Hematopoietic multipotent progenitor cell treated with erythropoietin and hydrocortisone succinate and interleukin-3 and kit ligand, for 15 days (in vitro differentiated cells): ENCODE measurements around the gene TRIM47.
A peak's percentile ranks its signal among the peaks of the same experiment; 100 is the strongest.

Source experiments
- DNase-seq: peaks from one replicate; pipeline ENCODE4 v3.0.0-alpha.2; 2015; ENCODE audit warnings: low spot score

TRIM47 gene

DNA sequence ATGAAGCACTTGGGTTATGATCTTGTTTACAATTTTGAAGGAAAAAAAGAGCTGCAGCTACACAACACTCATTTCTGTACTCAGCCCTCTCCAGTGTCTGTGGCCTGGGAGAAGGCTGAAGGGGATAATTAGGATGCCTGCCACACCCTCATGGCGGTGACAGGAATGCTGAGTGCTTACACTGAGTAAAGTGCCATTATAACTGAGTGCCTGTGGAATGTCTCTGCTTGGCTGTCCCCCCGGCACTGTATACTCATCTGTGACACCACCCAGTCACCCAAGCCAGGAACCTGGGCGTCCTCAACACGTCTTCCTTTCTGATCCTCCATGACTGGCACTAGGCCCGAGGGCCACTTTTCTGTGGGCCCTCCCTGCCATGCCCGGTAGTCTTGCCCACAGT lies 29.8 kb upstream of the TRIM47 start:
- no peak for DNase-seq

GRCh38 chr17:75906143-75906884 lies 27.9 kb upstream of the TRIM47 start:
- no peak for DNase-seq

DNA sequence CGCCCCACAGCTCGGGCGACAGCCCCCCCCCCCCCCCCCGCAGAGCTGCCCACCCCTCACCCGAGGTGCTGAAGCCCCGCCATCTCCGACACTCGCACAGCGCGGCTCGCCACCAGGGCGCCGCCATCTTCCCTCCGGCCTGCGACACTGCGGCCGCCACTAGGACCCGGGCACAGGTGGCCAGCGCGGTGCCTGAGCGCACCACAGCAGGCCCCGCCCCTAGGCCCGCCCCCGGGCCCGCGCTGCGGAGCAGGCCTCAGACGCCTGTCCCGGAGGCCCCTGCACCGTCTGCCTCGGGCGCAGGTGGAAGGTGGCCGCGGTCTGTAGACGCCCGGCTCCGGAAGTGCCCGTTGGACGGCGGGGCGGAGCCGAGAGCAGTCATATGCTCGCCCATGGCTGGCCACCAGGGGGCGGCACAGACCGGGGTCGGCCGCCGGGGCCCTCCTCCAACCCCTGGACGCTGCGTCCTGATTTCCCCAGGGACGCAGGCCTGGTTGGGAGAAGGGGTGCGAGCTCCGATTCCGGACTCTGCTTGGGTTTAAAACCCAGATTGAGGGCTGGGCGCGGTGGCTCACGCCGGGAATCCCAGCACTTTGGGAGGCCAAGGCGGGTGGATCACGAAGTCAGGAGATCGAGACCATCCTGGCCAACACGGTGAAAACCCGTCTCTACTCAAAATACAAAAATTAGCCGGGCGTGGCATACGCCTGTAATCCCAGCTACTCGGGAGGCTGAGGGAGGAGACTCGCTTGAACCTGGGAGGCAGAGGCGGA lies 26.6 kb upstream of the TRIM47 start, which contains the start of gene MRPL38:
Gene MRPL38 (minus strand): TSS at position 136 of the 773 bp plus-strand sequence. CDS start 9 bp downstream, at position 127.
- DNase-seq: peak; percentile 89

DNA sequence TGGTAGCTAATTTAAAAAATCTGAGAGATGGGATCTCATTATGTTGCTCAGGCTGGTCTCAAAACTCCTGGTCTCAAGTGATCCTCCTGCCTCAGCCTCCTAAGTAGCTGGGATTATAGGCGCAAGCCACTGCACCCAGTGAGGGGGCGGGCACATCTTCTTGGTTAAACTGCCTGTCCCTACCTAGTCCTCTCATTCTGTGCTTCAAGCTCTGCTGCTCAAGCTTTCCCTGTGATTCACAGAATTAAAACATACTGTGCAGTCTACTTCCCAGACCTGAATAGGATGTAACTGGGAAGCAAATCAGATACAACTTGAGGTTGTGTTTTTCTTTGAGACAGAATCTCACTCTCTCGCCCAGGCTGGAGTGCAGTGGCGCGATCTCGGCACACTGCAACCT lies 24.0 kb upstream of the TRIM47 start:
- no peak for DNase-seq

GRCh38 chr17:75901727-75902126 lies 23.3 kb upstream of the TRIM47 start:
- no peak for DNase-seq

DNA sequence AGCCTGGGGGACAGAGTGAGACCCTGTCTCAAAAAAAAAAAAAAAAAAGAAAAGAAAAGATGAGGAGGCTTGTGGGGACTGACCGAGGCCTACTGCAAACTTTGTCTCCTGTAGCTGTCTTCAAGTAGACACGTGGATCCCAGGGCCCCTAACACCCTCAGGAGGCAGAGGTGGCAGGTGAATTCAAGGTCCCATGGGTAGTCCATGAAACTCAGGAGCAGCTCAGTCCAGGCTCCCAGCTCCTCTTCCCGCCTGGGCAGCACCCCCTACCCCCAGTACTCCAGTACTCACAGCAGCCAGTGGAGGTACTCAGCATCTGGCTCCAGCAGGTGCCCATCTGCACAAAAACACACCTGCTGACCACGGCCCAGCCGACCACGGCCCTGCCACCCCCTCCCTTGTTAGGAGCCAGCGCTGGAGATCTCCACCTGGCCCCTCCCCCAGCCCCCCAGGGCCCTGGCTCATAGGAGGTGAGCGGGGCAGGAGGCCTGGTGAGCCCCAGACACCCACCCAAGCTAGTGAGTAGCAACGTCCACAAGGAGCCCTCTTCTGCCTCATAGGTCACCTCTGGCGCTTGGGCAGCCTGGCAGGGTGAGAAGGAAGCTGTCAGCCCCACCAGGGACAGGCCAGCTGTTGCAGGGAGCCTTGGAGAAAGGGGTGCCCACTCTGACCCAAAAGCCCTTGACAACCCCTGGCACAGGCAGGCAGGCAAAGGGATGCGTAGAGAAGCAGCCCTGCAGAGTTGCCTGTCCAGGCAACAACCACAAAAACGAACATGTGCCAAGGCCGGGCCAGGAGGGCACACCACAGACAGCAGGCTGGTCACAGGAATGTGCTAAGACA lies 22.5 kb upstream of the TRIM47 start:
- no peak for DNase-seq

DNA sequence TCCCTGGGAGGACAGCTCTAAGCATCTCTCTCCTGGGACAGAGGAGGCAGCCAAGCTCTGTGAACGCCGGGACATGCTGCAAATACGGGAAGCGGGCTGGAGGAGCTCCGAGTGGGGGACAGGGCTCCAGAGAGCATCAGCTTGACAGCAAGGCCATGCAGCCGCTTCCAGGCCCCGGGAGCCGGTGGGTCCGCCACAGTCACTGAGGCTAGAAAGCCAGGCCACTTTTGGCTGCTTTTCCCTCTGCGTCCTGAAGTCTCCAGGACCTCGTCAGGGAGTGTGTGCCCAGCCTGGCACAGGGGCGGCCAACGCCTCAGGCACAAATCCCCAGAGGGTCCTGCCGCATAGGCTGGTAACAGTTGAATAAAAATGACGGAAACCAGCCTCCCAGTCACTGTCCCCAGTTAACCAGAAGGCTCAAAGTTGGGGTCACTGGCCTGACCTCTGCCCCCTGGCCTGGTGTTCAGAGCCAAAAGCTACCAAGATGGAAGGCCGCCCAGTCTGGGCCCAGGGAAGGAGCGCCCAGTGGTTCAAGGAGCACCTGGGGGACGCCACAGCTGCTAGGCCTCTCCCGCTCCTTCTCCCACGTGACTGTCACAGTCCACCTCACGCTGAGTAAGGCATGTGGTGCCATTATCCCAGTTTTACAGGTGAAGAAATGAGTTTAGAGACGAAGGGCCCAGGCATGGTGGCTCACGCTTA lies 21.5 kb upstream of the TRIM47 start:
- DNase-seq: no peak

DNA sequence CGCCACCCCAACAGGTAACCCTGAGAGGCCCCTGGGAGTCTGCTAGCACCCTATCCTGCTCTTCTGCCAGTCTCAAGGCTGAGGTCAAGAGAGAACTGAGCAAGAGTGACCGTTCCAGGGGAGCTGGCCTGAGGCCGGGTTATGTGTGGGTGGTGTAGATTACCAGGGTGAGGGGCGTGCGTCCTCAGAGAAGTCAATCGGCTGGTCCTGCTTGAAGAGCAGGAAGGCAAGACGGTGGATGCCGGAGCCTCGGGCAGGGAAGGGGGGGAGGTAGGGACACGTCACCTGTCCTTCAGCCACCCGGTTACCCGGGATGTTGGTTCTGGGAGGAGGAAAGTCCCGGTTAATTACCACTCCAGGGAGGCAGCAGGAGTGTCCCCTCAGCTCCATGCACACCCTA lies 21.0 kb upstream of the TRIM47 start:
- no peak for DNase-seq

GRCh38 chr17:75898791-75899190 lies 20.4 kb upstream of the TRIM47 start:
- DNase-seq: no peak

DNA sequence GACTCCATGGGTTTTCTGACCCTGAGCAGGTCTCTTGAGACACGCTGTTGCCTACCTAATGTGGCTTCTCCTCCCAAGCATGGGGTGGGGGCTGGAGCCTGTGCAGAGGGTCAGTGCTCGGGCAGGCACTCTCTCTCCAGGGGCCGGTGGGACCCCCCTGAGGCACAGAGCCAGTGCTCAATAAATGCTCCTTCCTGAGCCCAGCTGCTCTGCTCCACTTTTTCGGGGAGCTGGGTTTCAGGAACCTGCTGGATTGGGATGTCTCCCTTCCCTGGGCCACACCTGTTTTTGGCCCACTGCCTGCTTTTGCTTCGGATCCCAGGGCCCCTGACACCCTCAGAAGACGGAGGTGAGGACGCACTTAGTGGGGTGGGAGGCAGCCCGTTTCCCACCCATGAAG lies 19.7 kb upstream of the TRIM47 start:
- no peak for DNase-seq

DNA sequence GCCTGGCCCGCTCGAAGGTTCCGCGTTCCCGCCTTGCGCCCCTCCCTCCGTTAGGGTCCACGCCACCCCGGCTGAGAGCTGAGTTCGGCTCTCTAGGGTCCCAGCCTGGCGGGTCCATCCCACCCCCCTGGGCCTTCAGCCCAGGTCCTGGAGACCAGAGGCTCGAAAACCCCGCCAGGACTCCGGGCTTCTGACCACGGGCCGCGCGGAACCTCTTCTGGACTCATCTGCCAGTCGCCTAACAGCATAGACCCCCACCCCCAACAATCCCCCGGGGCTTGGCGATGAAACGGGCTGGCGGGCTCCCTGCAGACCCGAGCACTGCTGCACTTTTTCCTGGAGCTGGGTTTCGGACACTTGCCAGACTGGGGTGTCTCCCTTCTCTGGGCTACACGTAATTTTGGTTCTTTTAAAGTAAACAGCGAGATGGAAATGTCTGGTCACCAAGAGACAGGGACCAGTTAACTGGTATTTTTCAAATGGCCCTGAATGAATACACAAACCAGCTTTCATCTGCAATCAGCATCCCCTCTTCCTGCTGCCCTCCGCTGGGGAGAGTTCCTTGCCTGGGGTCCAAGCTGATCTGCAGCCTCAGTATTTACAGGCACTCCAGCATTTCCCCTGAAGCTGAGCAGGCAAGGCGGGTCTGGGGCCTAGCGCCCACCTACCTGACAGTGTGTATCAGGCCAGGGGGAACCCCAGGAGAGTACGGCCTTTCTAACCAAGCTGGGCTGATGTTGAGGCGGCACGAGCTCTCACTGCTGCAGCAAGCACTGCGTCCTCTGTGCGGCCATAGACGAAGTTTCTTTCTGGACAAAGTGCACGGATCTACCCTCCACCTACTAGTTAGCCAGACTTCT lies 19.0 kb upstream of the TRIM47 start:
- no peak for DNase-seq

GRCh38 chr17:75896415-75897159 lies 18.2 kb upstream of the TRIM47 start, which contains the start of gene TRIM65:
TRIM65 (minus strand) TSS chr17:75896951; CDS start chr17:75896937, 14 bp downstream.
- peak; percentile 73 for DNase-seq

DNA sequence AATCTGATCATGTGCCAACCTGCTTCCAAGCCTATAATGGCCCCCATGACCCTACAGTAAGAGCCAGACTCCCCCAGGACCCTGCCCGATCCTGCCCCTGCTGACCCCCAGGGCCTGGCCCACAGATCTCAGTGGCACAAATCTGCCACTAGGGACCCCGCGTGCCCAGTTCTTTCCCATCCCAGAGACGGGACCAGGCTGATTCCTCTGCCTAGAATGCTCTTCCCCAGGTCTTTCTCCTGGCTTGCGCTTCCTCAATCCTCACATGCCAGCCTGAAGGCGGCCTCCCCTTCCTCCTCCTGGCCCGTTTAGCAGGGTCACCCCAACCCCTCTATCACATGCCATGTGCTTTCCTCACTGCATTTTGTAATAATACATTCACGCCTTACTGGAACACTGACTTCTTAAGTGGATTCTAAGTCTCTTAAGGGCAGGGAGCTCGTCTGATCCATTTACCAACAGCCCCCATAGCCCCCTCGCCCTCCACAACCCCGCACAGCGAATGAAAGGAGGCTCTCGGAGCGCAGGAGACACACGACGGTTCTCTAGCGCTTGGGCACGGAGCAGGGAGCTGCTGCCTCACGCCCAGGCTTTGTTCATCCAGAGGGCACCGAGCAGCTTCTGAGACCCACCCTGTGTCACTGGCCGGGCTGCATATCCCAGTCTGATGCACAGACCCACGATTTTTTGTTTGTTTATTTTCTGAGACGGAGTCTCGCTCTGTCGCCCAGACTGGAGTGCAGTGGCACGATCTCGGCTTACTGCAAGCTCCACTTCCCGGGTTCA lies 17.2 kb upstream of the TRIM47 start:
- DNase-seq: no peak

- no peak for DNase-seq
Measured at GRCh38 chr17:75894049-75894733, 15.8 kb upstream of the TRIM47 start.

DNA sequence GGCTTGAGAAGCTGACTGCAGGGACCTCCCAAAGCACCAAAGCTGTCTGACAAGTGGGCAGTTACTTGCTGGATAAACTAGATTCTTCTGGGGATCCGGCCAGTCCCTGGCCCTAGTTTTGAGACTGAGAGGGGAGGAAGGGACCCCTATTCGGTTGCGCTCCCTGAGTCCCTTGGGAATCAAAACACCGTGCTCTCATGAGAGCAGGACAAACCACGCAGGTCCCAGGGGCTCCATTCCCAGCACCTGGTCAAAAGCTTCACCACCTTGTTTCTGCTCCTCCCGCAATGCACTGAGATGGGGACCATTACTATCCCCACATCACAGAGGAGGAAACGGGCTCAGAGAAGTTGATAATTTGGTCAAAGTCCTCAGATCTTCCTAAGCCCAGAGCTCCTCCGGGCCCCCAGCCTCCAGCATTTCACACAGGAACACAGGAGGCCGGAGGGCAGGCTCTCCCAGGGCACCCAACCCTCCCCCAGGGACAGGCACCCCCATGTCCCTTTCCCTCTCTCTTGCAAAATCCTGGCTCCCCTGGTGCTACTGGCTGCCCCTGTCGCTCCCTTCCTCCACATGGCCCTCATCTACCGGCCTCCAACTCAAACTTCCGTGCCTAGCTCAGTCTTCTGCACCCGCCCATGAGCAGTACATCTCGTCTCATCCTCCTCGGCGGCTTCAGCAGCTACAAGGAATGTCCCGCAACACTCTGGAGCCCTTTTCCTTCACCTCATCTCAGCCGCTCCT lies 15.1 kb upstream of the TRIM47 start:
- no peak for DNase-seq

GRCh38 chr17:75892556-75893224 lies 14.3 kb upstream of the TRIM47 start:
- DNase-seq: no peak
